ENCODE results near the gene SFMBT1.
A peak's percentile ranks its signal among the peaks of the same experiment; 100 is the strongest.

The SFMBT1 gene

DNA sequence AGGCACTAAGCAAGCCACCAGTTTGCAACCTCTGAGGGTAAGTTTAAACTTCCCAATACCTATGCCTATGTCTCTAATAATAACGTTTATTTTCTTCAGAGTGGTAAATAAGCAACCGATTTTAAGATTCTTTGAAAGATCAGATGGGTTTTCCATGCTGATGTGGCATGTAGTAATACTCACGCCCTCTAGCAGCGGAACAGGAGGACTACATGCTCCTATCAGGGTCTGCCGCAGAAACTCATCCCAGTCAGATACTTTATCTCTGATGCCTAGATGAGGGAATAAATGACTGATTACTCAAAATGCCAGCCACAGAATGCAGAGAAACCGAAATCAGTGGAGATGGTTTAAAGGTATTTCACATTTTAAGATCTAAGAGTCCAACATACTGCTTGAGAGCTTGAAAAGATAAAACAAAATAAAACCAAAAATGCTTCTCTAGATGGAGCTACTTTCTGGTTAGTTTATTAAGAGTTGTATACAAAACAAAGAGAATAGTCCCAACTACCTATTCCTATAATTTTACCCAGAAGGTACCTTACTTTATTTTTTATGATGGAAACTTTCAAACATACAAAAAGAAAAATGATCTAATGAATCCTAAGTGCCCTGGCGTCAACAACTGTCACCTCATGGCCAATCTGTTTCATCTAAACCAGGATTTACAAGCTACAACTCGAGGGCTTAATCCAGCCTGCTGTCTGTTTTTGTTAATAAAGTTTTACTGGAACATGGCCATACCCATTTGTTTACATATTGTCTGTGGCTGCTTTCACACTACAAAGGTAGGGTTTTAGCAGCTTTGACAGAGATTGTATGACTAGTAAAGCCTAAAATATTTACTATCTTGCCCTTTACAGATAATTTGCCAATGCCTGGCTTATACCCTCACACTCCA is 111.0 kb downstream of the SFMBT1 start:
- Histone ChIP-seq H3K4me1 (no peaks in the 10 kb centered on the region), H3K36me3 (no peaks in the 10 kb centered on the region), H3K27me3 (no peaks in the 10 kb centered on the region), H3K9me3 (no peaks in the 10 kb centered on the region), H3K4me3 (ENCODE audit: low read depth, low read length) (no peak overlapping the region)
- DNase-seq, result peak; percentile 43
- TF ChIP-seq, protein P1, sequence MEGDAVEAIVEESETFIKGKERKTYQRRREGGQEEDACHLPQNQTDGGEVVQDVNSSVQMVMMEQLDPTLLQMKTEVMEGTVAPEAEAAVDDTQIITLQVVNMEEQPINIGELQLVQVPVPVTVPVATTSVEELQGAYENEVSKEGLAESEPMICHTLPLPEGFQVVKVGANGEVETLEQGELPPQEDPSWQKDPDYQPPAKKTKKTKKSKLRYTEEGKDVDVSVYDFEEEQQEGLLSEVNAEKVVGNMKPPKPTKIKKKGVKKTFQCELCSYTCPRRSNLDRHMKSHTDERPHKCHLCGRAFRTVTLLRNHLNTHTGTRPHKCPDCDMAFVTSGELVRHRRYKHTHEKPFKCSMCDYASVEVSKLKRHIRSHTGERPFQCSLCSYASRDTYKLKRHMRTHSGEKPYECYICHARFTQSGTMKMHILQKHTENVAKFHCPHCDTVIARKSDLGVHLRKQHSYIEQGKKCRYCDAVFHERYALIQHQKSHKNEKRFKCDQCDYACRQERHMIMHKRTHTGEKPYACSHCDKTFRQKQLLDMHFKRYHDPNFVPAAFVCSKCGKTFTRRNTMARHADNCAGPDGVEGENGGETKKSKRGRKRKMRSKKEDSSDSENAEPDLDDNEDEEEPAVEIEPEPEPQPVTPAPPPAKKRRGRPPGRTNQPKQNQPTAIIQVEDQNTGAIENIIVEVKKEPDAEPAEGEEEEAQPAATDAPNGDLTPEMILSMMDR (IDR thresholded peaks at IDR 0.05; ENCODE audit: low read depth, low read length), result peak; percentile 72

- TF ChIP-seq, protein P1 (IDR thresholded peaks at IDR 0.05; ENCODE audit: low read depth, low read length), result 0 out of 2 replicates have a peak, but pooled peaks have one; percentile 16
- Histone ChIP-seq H3K27me3 (no peaks in the 10 kb centered on the region), H3K4me3 (ENCODE audit: low read depth, low read length) (no peak overlapping the region), H3K36me3 (no peaks in the 10 kb centered on the region), H3K4me1 (no peaks in the 10 kb centered on the region), H3K9me3 (no peaks in the 10 kb centered on the region)
- DNase-seq, result no peak
Measured at GRCh38 chr3:52931889-52932288, 114.0 kb downstream of the SFMBT1 start.

- H3K27me3 ChIP-seq, result no peaks in the 10 kb centered on the region
- no peak overlapping the region for H3K4me3 ChIP-seq (ENCODE audit: low read depth, low read length)
- H3K9me3 ChIP-seq, result no peaks in the 10 kb centered on the region
- no peak for DNase-seq
- TF ChIP-seq, protein P1 (IDR thresholded peaks at IDR 0.05; ENCODE audit: low read depth, low read length), result no peak
- no peaks in the 10 kb centered on the region for H3K36me3 ChIP-seq
- no peaks in the 10 kb centered on the region for H3K4me1 ChIP-seq
Measured at GRCh38 chr3:52931328-52931727, 114.5 kb downstream of the SFMBT1 start.

- H3K4me1 ChIP-seq, result no peaks in the 10 kb centered on the region
- no peak for DNase-seq
- H3K4me3 ChIP-seq (ENCODE audit: low read depth, low read length), result no peak overlapping the region
- H3K9me3 ChIP-seq, result no peaks in the 10 kb centered on the region
- H3K27me3 ChIP-seq, result no peaks in the 10 kb centered on the region
- no peaks in the 10 kb centered on the region for H3K36me3 ChIP-seq
- TF ChIP-seq, protein P1 (IDR thresholded peaks at IDR 0.05; ENCODE audit: low read depth, low read length), result no peak
Measured at GRCh38 chr3:52930748-52931147, 115.1 kb downstream of the SFMBT1 start.

DNA sequence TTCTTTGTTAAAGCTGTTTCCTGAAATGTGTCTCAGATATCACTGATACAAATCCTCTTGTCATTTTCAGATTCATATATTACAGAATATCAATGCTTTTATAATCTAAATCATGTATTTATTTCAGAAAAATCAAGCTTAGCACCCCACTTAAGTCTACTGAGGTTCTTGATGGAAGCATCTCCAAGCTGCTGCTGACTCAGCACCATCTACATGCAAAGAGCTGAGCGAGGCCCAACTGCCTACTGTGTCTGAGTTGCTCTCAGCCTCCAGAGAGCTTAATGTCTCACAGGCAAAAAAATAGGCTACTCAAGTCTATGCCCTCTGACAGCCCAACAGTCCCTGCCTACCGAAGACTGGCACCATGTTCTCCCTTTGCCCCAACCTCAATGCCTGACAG is 119.3 kb downstream of the SFMBT1 start:
- Histone ChIP-seq H3K4me1 (no peaks in the 10 kb centered on the region), H3K9me3 (no peaks in the 10 kb centered on the region), H3K4me3 (ENCODE audit: low read depth, low read length) (no peak overlapping the region), H3K36me3 (no peaks in the 10 kb centered on the region), H3K27me3 (no peaks in the 10 kb centered on the region)
- no peak for DNase-seq
- TF ChIP-seq, protein P1 (IDR thresholded peaks at IDR 0.05; ENCODE audit: low read depth, low read length), result no peak
